GM23338 (cell line): ENCODE data around the gene BANK1.

ENCODE experiments used
- CREB1 ChIP-seq: fragments of 250-450 bp; sonication (Bioruptor Pico); IDR thresholded peaks from 2 replicates; pipeline ENCODE4 v1.5.0; 2020; ENCODE audit warnings: low read depth, mild to moderate bottlenecking, moderate library complexity
- EZH2 ChIP-seq: fragments of 200-600 bp; sonication (generic); IDR thresholded peaks from one replicate; pipeline ENCODE4 v1.8.0; 2017; ENCODE audit warnings: antibody characterized with exemption, mild to moderate bottlenecking, low read depth; ENCODE audit not compliant: unreplicated experiment
- EZH2phosphoT487 ChIP-seq: fragments of 200-600 bp; sonication (generic); IDR thresholded peaks from one replicate; pipeline ENCODE4 v1.8.1; 2018; ENCODE audit warnings: antibody characterized with exemption; ENCODE audit not compliant: unreplicated experiment
- JUNB ChIP-seq: IDR thresholded peaks from one replicate; pipeline ENCODE4 v1.6.1; 2016; ENCODE audit warnings: antibody characterized with exemption; ENCODE audit not compliant: unreplicated experiment
- NANOG ChIP-seq: IDR thresholded peaks from 2 replicates; pipeline ENCODE4 v1.6.1; 2016; ENCODE audit warnings: antibody characterized with exemption, borderline replicate concordance
- POLR2AphosphoS5 ChIP-seq: IDR thresholded peaks from 2 replicates; pipeline ENCODE4 v1.6.1; 2016; ENCODE audit warnings: antibody characterized with exemption, low read depth
- STAT1 ChIP-seq: IDR thresholded peaks from one replicate; pipeline ENCODE4 v1.6.1; 2016; ENCODE audit warnings: antibody characterized with exemption; ENCODE audit not compliant: unreplicated experiment
- ZNF114 ChIP-seq: fragments of 250-450 bp; sonication (Bioruptor Pico); IDR thresholded peaks from 2 replicates; pipeline ENCODE4 v1.5.0; 2020; ENCODE audit warnings: mild to moderate bottlenecking, moderate library complexity
- ZNF331 ChIP-seq: fragments of 250-450 bp; sonication (Bioruptor Pico); IDR thresholded peaks from 2 replicates; pipeline ENCODE4 v1.5.0; 2020; ENCODE audit warnings: low read depth, mild to moderate bottlenecking, moderate library complexity
- TF ChIP-seq, protein P1 (sequence below), 2 experiments: fragments of 200-600 bp in 1 of 2; sonication (generic) in 1 of 2; conservative IDR thresholded peaks; 2 replicates each; pipeline versions ENCODE4 v1.5.1 to v1.6.1; 2016 to 2017; ENCODE audit warnings: antibody characterized with exemption in 2 of 2, low read depth in 2 of 2, mild to moderate bottlenecking in 2 of 2, moderate library complexity in 1 of 2
- TF ChIP-seq, protein P2 (sequence below): IDR thresholded peaks from one replicate; pipeline ENCODE4 v1.6.1; 2018; ENCODE audit warnings: antibody characterized with exemption; ENCODE audit not compliant: unreplicated experiment
- TF ChIP-seq, protein P3 (sequence below): IDR thresholded peaks from 2 replicates; pipeline ENCODE4 v1.6.1; 2016; ENCODE audit warnings: antibody characterized with exemption
- TF ChIP-seq, protein P4 (sequence below): fragments of 250-450 bp; sonication (Bioruptor Pico); IDR thresholded peaks from 2 replicates; pipeline ENCODE4 v1.5.0; 2020; ENCODE audit warnings: mild to moderate bottlenecking, moderate library complexity

DNA sequence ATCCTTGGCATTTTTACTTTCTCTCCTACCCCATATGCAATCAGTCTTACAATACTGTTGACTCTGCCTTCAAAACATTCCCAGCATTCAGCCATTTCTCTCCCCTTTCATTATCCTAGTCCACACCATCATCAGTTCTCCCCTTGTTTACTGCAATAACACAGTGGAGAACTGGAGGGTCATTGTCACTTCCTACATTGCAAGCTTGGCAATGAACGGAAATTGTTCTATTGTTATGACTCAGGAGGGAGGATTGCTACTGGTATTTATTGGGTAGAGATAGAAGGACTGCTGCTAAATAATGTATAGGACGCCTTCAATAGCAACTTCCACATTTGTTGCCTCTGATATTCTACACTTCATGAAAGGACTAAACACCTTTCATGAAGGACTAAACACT lies 231.8 kb downstream of the BANK1 start:
- TF ChIP-seq CREB1 (CRISPR knock-in tag) (no peak), EZH2phosphoT487 (no peak), POLR2AphosphoS5 (no peak), EZH2 (no peak), JUNB (no peak), ZNF331 (CRISPR knock-in tag) (no peak), ZNF114 (CRISPR knock-in tag) (no peak), STAT1 (no peak), NANOG (no peak)
- TF ChIP-seq, protein P1, sequence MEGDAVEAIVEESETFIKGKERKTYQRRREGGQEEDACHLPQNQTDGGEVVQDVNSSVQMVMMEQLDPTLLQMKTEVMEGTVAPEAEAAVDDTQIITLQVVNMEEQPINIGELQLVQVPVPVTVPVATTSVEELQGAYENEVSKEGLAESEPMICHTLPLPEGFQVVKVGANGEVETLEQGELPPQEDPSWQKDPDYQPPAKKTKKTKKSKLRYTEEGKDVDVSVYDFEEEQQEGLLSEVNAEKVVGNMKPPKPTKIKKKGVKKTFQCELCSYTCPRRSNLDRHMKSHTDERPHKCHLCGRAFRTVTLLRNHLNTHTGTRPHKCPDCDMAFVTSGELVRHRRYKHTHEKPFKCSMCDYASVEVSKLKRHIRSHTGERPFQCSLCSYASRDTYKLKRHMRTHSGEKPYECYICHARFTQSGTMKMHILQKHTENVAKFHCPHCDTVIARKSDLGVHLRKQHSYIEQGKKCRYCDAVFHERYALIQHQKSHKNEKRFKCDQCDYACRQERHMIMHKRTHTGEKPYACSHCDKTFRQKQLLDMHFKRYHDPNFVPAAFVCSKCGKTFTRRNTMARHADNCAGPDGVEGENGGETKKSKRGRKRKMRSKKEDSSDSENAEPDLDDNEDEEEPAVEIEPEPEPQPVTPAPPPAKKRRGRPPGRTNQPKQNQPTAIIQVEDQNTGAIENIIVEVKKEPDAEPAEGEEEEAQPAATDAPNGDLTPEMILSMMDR (conservative IDR thresholded peaks at IDR 0.05; ENCODE audit: low read depth in 2 of 2) = no peak
- TF ChIP-seq, protein P2, sequence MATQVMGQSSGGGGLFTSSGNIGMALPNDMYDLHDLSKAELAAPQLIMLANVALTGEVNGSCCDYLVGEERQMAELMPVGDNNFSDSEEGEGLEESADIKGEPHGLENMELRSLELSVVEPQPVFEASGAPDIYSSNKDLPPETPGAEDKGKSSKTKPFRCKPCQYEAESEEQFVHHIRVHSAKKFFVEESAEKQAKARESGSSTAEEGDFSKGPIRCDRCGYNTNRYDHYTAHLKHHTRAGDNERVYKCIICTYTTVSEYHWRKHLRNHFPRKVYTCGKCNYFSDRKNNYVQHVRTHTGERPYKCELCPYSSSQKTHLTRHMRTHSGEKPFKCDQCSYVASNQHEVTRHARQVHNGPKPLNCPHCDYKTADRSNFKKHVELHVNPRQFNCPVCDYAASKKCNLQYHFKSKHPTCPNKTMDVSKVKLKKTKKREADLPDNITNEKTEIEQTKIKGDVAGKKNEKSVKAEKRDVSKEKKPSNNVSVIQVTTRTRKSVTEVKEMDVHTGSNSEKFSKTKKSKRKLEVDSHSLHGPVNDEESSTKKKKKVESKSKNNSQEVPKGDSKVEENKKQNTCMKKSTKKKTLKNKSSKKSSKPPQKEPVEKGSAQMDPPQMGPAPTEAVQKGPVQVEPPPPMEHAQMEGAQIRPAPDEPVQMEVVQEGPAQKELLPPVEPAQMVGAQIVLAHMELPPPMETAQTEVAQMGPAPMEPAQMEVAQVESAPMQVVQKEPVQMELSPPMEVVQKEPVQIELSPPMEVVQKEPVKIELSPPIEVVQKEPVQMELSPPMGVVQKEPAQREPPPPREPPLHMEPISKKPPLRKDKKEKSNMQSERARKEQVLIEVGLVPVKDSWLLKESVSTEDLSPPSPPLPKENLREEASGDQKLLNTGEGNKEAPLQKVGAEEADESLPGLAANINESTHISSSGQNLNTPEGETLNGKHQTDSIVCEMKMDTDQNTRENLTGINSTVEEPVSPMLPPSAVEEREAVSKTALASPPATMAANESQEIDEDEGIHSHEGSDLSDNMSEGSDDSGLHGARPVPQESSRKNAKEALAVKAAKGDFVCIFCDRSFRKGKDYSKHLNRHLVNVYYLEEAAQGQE = no peak
- TF ChIP-seq, protein P3, sequence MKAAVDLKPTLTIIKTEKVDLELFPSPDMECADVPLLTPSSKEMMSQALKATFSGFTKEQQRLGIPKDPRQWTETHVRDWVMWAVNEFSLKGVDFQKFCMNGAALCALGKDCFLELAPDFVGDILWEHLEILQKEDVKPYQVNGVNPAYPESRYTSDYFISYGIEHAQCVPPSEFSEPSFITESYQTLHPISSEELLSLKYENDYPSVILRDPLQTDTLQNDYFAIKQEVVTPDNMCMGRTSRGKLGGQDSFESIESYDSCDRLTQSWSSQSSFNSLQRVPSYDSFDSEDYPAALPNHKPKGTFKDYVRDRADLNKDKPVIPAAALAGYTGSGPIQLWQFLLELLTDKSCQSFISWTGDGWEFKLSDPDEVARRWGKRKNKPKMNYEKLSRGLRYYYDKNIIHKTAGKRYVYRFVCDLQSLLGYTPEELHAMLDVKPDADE = no peak
- TF ChIP-seq, protein P4, sequence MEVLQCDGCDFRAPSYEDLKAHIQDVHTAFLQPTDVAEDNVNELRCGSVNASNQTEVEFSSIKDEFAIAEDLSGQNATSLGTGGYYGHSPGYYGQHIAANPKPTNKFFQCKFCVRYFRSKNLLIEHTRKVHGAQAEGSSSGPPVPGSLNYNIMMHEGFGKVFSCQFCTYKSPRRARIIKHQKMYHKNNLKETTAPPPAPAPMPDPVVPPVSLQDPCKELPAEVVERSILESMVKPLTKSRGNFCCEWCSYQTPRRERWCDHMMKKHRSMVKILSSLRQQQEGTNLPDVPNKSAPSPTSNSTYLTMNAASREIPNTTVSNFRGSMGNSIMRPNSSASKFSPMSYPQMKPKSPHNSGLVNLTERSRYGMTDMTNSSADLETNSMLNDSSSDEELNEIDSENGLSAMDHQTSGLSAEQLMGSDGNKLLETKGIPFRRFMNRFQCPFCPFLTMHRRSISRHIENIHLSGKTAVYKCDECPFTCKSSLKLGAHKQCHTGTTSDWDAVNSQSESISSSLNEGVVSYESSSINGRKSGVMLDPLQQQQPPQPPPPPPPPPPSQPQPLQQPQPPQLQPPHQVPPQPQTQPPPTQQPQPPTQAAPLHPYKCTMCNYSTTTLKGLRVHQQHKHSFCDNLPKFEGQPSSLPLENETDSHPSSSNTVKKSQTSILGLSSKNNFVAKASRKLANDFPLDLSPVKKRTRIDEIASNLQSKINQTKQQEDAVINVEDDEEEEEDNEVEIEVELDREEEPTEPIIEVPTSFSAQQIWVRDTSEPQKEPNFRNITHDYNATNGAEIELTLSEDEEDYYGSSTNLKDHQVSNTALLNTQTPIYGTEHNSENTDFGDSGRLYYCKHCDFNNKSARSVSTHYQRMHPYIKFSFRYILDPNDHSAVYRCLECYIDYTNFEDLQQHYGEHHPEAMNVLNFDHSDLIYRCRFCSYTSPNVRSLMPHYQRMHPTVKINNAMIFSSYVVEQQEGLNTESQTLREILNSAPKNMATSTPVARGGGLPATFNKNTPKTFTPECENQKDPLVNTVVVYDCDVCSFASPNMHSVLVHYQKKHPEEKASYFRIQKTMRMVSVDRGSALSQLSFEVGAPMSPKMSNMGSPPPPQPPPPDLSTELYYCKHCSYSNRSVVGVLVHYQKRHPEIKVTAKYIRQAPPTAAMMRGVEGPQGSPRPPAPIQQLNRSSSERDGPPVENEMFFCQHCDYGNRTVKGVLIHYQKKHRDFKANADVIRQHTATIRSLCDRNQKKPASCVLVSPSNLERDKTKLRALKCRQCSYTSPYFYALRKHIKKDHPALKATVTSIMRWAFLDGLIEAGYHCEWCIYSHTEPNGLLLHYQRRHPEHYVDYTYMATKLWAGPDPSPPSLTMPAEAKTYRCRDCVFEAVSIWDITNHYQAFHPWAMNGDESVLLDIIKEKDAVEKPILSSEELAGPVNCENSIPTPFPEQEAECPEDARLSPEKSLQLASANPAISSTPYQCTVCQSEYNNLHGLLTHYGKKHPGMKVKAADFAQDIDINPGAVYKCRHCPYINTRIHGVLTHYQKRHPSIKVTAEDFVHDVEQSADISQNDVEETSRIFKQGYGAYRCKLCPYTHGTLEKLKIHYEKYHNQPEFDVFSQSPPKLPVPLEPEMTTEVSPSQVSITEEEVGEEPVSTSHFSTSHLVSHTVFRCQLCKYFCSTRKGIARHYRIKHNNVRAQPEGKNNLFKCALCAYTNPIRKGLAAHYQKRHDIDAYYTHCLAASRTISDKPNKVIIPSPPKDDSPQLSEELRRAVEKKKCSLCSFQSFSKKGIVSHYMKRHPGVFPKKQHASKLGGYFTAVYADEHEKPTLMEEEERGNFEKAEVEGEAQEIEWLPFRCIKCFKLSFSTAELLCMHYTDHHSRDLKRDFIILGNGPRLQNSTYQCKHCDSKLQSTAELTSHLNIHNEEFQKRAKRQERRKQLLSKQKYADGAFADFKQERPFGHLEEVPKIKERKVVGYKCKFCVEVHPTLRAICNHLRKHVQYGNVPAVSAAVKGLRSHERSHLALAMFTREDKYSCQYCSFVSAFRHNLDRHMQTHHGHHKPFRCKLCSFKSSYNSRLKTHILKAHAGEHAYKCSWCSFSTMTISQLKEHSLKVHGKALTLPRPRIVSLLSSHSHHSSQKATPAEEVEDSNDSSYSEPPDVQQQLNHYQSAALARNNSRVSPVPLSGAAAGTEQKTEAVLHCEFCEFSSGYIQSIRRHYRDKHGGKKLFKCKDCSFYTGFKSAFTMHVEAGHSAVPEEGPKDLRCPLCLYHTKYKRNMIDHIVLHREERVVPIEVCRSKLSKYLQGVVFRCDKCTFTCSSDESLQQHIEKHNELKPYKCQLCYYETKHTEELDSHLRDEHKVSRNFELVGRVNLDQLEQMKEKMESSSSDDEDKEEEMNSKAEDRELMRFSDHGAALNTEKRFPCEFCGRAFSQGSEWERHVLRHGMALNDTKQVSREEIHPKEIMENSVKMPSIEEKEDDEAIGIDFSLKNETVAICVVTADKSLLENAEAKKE (CRISPR knock-in tag) = no peak
